A549 (cell line): ENCODE results near the gene SIGLEC9. TPM values are rescaled to one million over a fixed set of nuclear protein-coding genes. Genes with fewer than 3 reads are reported as not detected.

Source experiments
- ATAC-seq, 2 experiments: fragments of 200-7000 bp in 1 of 2; fragments of >200 bp in 1 of 2; cut with Nextera tagmentation in 1 of 2; cut with Tn5 transposase in 1 of 2; 3 replicates each; pipeline versions ENCODE4 v1.8.0 to v1.9.1; 2018 to 2020; ENCODE audit warnings: mild to moderate bottlenecking in 1 of 2, moderate library complexity in 1 of 2
- CTCF ChIA-PET: fragments of 300-600 bp; sonication (Branson Sonifier 250); formaldehyde crosslinking; extraction: SDS; loops from one replicate; lab custom pipeline; 2021; ENCODE audit warnings: antibody characterized with exemption, inconsistent platforms; lab: Yijun Ruan, JAX
- POLR2A ChIA-PET: fragments of 350-600 bp; formaldehyde crosslinking; extraction: SDS; loops from one replicate; lab custom pipeline; 2021; ENCODE audit warnings: antibody characterized with exemption, inconsistent platforms; lab: Yijun Ruan, JAX
- DNase-seq, 2 experiments: peaks; one replicate each; pipeline versions ENCODE4 v3.0.0 to v3.0.0-alpha.2; 2011 to 2016; ENCODE audit warnings: low read depth in 1 of 2, low spot score in 1 of 2
- FAIRE-seq: peaks from 2 replicates; lab custom pipeline; 2011; peaks lifted over from hg19 to GRCh38; lab: Jason Lieb, UNC
- H3K27ac ChIP-seq, 2 experiments: fragments of >200 bp; sonication (Bioruptor Twin); formaldehyde crosslinking; 3 replicates each; pipeline ENCODE4 v1.5.1; 2016 to 2017
- H3K4me1 ChIP-seq: fragments of >200 bp; sonication (Bioruptor Twin); formaldehyde crosslinking; 3 replicates; pipeline ENCODE4 v1.6.1; 2016
- H3K4me2 ChIP-seq: fragments of >200 bp; sonication (Bioruptor Twin); formaldehyde crosslinking; 3 replicates; pipeline ENCODE4 v1.6.1; 2016
- H3K4me3 ChIP-seq: fragments of >200 bp; sonication (Bioruptor Twin); formaldehyde crosslinking; 3 replicates; pipeline ENCODE4 v1.5.1; 2016
- H3K9me3 ChIP-seq: fragments of >200 bp; sonication (Bioruptor Twin); formaldehyde crosslinking; 3 replicates; pipeline ENCODE4 v1.6.1; 2016
- CBX8 ChIP-seq: fragments of 200-600 bp; sonication (generic); IDR thresholded peaks from 2 replicates; pipeline ENCODE4 v1.6.1; 2016
- CEBPB ChIP-seq, 2 experiments: fragments of >200 bp in 1 of 2; sonication (Bioruptor Twin) in 1 of 2; formaldehyde crosslinking in 1 of 2; IDR thresholded peaks; 2 replicates each; pipeline ENCODE4 v1.6.1; 2012 to 2016
- CTCF ChIP-seq: fragments of >200 bp; sonication (Bioruptor Twin); formaldehyde crosslinking; IDR thresholded peaks from 3 replicates; pipeline ENCODE4 v1.5.1; 2016
- EHF ChIP-seq: fragments of 250-450 bp; sonication (Bioruptor Pico); IDR thresholded peaks from 2 replicates; pipeline ENCODE4 v1.5.0; 2020; ENCODE audit warnings: mild to moderate bottlenecking
- FOSL2 ChIP-seq, 2 experiments: fragments of 450-650 bp in 1 of 2; fragments of >200 bp in 1 of 2; sonication (Bioruptor Twin) in 1 of 2; formaldehyde crosslinking; IDR thresholded peaks; 2 replicates each; pipeline versions ENCODE4 v1.5.0 to v1.6.1; 2016 to 2020; ENCODE audit warnings: mild to moderate bottlenecking in 1 of 2, moderate library complexity in 1 of 2
- HOXB5 ChIP-seq: fragments of 250-450 bp; sonication (Bioruptor Pico); IDR thresholded peaks from 2 replicates; pipeline ENCODE4 v1.5.0; 2020; ENCODE audit warnings: mild to moderate bottlenecking, moderate library complexity
- KDM5A ChIP-seq: fragments of 200-600 bp; sonication (generic); IDR thresholded peaks from 2 replicates; pipeline ENCODE4 v1.6.1; 2016; ENCODE audit warnings: antibody characterized with exemption, mild to moderate bottlenecking
- PHF8 ChIP-seq: fragments of 200-600 bp; sonication (generic); IDR thresholded peaks from 2 replicates; pipeline ENCODE4 v1.6.1; 2016; ENCODE audit warnings: low read depth, mild to moderate bottlenecking, antibody characterized with exemption, moderate library complexity, borderline replicate concordance
- RCOR1 ChIP-seq: fragments of 150-350 bp; IDR thresholded peaks from 2 replicates; pipeline ENCODE4 v1.6.1; 2014; ENCODE audit warnings: antibody characterized with exemption, low read length, low read depth
- RNF2 ChIP-seq: fragments of 200-600 bp; sonication (generic); IDR thresholded peaks from 2 replicates; pipeline ENCODE4 v1.6.1; 2016; ENCODE audit warnings: low read depth, mild to moderate bottlenecking, antibody characterized with exemption, moderate library complexity, borderline replicate concordance
- TFCP2L1 ChIP-seq: fragments of 250-450 bp; sonication (Bioruptor Pico); IDR thresholded peaks from 2 replicates; pipeline ENCODE4 v1.5.0; 2021; ENCODE audit warnings: mild to moderate bottlenecking
- TP53 ChIP-seq: fragments of 250-450 bp; sonication (Bioruptor Pico); IDR thresholded peaks from 2 replicates; pipeline ENCODE4 v1.5.0; 2021; ENCODE audit warnings: mild to moderate bottlenecking, moderate library complexity
- WGBS: methylation state at CpG from one replicate; pipeline ENCODE4 v1.1.6; 2017; ENCODE audit errors: missing lambda C conversion rate; 5-methylcytosine and 5-hydroxymethylcytosine counted together
- polyA plus RNA-seq, 4 experiments: library from polyadenylated mRNA; depleted of rRNA in 3 of 4; stranded (reverse); fragments of >200 nt; fragmentation: RNase III in 1 of 4; extraction: RNeasy Plus Mini Kit Qiagen cat#74134 plus additional on column Dnase treatment in 1 of 4; gene quantifications; 2 replicates in 3 of 4; 3 replicates in 1 of 4; pipeline ENCODE4 v1.2.3, GENCODE V29; 2011 to 2017
- TF ChIP-seq, protein P1 (sequence below): fragments of 200-600 bp; sonication (generic); IDR thresholded peaks from 2 replicates; pipeline ENCODE4 v1.6.1; 2016; ENCODE audit warnings: antibody characterized with exemption, mild to moderate bottlenecking, moderate library complexity
- TF ChIP-seq, protein P2 (sequence below): fragments of 150-350 bp; IDR thresholded peaks from 2 replicates; pipeline ENCODE4 v1.6.1; 2014; ENCODE audit warnings: low read depth, mild to moderate bottlenecking, low read length

The SIGLEC9 gene
- polyA plus RNA-seq, 2 of the 4 experiments (the other 2 are of a cell fraction): not detected

- H3K9me3 ChIP-seq: no peaks in the 10 kb centered on the region
- ChIA-PET CTCF (interaction anchor here (1.2 kb wide), 1 partner anchor 10 kb away, joined by 3 read pairs; no protein-coding TSS in a partner anchor), POLR2A (no interaction called here)
- TF ChIP-seq CTCF (no peak), TFCP2L1 (no peak)
- TF ChIP-seq, protein P1, sequence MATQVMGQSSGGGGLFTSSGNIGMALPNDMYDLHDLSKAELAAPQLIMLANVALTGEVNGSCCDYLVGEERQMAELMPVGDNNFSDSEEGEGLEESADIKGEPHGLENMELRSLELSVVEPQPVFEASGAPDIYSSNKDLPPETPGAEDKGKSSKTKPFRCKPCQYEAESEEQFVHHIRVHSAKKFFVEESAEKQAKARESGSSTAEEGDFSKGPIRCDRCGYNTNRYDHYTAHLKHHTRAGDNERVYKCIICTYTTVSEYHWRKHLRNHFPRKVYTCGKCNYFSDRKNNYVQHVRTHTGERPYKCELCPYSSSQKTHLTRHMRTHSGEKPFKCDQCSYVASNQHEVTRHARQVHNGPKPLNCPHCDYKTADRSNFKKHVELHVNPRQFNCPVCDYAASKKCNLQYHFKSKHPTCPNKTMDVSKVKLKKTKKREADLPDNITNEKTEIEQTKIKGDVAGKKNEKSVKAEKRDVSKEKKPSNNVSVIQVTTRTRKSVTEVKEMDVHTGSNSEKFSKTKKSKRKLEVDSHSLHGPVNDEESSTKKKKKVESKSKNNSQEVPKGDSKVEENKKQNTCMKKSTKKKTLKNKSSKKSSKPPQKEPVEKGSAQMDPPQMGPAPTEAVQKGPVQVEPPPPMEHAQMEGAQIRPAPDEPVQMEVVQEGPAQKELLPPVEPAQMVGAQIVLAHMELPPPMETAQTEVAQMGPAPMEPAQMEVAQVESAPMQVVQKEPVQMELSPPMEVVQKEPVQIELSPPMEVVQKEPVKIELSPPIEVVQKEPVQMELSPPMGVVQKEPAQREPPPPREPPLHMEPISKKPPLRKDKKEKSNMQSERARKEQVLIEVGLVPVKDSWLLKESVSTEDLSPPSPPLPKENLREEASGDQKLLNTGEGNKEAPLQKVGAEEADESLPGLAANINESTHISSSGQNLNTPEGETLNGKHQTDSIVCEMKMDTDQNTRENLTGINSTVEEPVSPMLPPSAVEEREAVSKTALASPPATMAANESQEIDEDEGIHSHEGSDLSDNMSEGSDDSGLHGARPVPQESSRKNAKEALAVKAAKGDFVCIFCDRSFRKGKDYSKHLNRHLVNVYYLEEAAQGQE: no peak
- TF ChIP-seq, protein P2, sequence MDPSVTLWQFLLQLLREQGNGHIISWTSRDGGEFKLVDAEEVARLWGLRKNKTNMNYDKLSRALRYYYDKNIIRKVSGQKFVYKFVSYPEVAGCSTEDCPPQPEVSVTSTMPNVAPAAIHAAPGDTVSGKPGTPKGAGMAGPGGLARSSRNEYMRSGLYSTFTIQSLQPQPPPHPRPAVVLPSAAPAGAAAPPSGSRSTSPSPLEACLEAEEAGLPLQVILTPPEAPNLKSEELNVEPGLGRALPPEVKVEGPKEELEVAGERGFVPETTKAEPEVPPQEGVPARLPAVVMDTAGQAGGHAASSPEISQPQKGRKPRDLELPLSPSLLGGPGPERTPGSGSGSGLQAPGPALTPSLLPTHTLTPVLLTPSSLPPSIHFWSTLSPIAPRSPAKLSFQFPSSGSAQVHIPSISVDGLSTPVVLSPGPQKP: no peak
- ATAC-seq (no peak), FAIRE-seq (no peak), DNase-seq (no peak)
- no peak overlapping the region for H3K4me2 ChIP-seq
- H3K4me1 ChIP-seq: no peaks in the 10 kb centered on the region
- 51% methylated on average over 16 of the region's 16 CpGs for WGBS
- no peak overlapping the region for H3K27ac ChIP-seq
- H3K4me3 ChIP-seq: no peak overlapping the region
Observed at GRCh38 chr19:51125421-51126075, 842 bp downstream of the SIGLEC9 start.

- no peak overlapping the region for H3K4me2 ChIP-seq
- TF ChIP-seq CEBPB (IDR thresholded peaks at IDR 0.05) (no peak), TFCP2L1 (no peak)
- TF ChIP-seq, protein P1: no peak
- TF ChIP-seq, all 56 proteins: peak for 0
- POLR2A ChIA-PET: no interaction called here
- CTCF ChIA-PET: interaction anchor here (1.0 to 1.4 kb wide), 3 partner anchors 8 to 65 kb away, joined by 3 read pairs; no protein-coding TSS in a partner anchor
- FAIRE-seq: no peak
- no peak for DNase-seq
- no peak for ATAC-seq
- Histone ChIP-seq H3K27ac (no peak overlapping the region), H3K4me1 (no peaks in the 10 kb centered on the region), H3K9me3 (no peaks in the 10 kb centered on the region), H3K4me3 (no peak overlapping the region)
- 25% methylated on average over 3 of the region's 6 CpGs for WGBS
Observed at GRCh38 chr19:51127032-51127431, 2.3 kb downstream of the SIGLEC9 start.

DNA sequence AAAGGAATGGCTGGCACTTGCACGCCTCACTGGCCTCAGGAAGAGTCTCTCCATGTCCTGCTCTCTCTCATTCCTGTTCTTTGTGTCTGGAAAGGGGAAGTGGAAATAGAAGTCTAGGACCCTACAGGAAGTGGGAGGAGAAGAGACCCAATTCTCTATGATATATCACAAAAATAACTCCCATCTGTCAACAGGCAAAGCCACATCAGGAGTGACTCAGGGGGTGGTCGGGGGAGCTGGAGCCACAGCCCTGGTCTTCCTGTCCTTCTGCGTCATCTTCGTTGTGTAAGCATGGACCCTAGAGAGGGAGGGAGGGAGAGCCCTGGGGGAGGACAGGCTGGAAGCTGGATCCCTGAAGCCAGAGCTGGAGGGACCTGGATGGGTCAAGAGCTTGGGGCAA lies 3.0 kb downstream of the SIGLEC9 start:
- DNase-seq (no peak), FAIRE-seq (no peak), ATAC-seq (no peak)
- no peak overlapping the region for H3K27ac ChIP-seq
- no peak overlapping the region for H3K4me2 ChIP-seq
- ChIA-PET CTCF (interaction anchor here (0.6 to 1.5 kb wide), 3 partner anchors 18 to 66 kb away, joined by 3 to 6 read pairs (median 3); no protein-coding TSS in a partner anchor), POLR2A (no interaction called here)
- TF ChIP-seq FOSL2 (IDR thresholded peaks at IDR 0.05): no peak
- no peak for TF ChIP-seq FOSL2 (CRISPR knock-in tag; IDR thresholded peaks at IDR 0.05)
- TF ChIP-seq TP53 (CRISPR knock-in tag): no peak
- no peak for TF ChIP-seq RCOR1
- no peak for TF ChIP-seq RNF2
- no peak for TF ChIP-seq HOXB5 (CRISPR knock-in tag)
- no peak for TF ChIP-seq CBX8
- TF ChIP-seq KDM5A: no peak
- no peak for TF ChIP-seq PHF8
- TF ChIP-seq CEBPB (IDR thresholded peaks at IDR 0.05): no peak
- no peak for TF ChIP-seq EHF (CRISPR knock-in tag)
- H3K9me3 ChIP-seq: no peaks in the 10 kb centered on the region
- no peak overlapping the region for H3K4me3 ChIP-seq
- WGBS: 59% methylated on average over 4 of the region's 4 CpGs
- H3K4me1 ChIP-seq: no peaks in the 10 kb centered on the region
